Measurements from ENCODE around the gene MKLN1.

DNA sequence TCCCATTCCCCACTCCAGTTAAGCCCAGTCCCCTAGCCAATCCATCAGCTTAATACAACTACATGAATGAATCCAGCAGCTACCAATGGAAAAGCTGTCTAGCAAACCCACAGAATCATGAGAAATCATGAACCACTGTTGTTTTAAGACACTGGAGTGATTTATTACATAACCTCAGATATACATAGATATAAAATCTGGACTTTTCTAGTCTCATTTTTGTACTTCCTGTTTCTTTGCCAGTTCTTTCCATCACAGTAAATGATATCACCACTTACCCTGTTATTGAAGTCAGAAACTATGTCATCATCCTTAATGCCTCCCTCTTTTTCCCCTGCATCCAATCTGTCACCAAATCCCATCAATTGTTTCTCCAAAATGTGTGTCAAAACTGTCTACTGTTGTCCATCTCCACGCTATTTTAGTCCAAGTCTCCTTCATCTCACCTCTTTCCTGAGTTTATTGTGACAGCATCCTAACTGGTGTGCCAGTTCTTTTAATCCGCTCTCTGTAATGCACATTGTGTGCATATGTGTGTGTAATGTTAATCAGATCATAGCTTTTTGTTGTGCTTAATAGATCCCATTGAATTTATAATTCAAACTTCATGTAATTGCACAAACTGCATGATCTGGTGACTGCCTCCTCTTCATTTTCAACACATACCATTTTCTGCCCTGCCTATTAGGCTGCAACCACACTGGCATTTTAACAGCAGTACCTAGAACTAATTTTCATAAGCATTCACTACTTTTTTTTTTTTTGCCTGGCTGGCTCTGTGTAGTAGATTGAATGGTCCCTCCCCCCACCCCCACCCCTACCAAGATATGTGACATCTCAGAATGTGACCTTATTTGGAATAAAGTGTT is 56.0 kb downstream of the MKLN1 start:
- no peak for TF ChIP-seq POLR2A (IDR thresholded peaks at IDR 0.05)
- TF ChIP-seq CTCF (IDR thresholded peaks at IDR 0.05) = no peak
- TF ChIP-seq EP300 (IDR thresholded peaks at IDR 0.05) = no peak
- TF ChIP-seq POLR2AphosphoS5 (IDR thresholded peaks at IDR 0.05) = no peak
